Loucy (cell line): ENCODE measurements around the gene LRCH3.

Source experiments
- EZH2phosphoT487 ChIP-seq: fragments of 200-600 bp; IDR thresholded peaks from 2 replicates; pipeline ENCODE4 v1.6.1; 2018; ENCODE audit warnings: antibody characterized with exemption, mild to moderate bottlenecking, moderate library complexity, borderline replicate concordance
- TF ChIP-seq, protein P1 (sequence below): fragments of 200-600 bp; sonication (generic); conservative IDR thresholded peaks from 2 replicates; pipeline ENCODE4 v1.5.1; 2014; ENCODE audit warnings: mild to moderate bottlenecking, antibody characterized with exemption, low read length

DNA sequence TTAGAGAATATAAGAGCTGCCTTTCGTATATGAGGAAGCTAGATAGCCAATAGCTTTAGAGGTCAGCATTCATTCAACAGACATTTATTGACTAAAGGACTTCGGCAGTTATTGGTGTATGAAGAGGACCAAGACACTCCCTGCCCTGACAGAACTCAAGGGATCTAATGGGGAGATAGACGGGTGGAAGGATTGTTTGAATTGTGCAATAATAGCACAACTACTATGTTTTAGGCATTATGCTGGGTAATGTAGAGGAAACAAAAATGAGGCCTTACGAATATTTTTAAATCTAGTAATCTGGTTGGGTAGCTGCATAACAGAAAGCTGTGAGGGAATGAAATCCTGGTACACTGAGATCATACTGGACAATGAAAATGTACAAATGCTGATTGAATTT lies 5.0 kb downstream of the LRCH3 start:
- TF ChIP-seq EZH2phosphoT487: no peak
- TF ChIP-seq, protein P1, sequence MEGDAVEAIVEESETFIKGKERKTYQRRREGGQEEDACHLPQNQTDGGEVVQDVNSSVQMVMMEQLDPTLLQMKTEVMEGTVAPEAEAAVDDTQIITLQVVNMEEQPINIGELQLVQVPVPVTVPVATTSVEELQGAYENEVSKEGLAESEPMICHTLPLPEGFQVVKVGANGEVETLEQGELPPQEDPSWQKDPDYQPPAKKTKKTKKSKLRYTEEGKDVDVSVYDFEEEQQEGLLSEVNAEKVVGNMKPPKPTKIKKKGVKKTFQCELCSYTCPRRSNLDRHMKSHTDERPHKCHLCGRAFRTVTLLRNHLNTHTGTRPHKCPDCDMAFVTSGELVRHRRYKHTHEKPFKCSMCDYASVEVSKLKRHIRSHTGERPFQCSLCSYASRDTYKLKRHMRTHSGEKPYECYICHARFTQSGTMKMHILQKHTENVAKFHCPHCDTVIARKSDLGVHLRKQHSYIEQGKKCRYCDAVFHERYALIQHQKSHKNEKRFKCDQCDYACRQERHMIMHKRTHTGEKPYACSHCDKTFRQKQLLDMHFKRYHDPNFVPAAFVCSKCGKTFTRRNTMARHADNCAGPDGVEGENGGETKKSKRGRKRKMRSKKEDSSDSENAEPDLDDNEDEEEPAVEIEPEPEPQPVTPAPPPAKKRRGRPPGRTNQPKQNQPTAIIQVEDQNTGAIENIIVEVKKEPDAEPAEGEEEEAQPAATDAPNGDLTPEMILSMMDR: no peak
